ENCODE results near the gene RPS23. TPM values are rescaled to one million over a fixed set of nuclear protein-coding genes. Genes with fewer than 3 reads are reported as not detected.

Gene RPS23
- total and polyA plus RNA-seq, 2 donors from 2014 or later: 1,470 to 2,169 TPM

GRCh38 chr5:82257729-82258128 lies 20.4 kb downstream of the RPS23 start:
- no peak overlapping the region for H3K27ac ChIP-seq (ENCODE audit: low read depth in 2 of 2, low read length in 2 of 2)
- H3K9ac ChIP-seq (ENCODE audit: low read length in 3 of 3): no peak overlapping the region
- intact Hi-C loops (cut with DNase I): no loop called here
- H3K36me3 ChIP-seq (ENCODE audit: control insufficient read depth in 2 of 3, insufficient read depth in 3 of 3, low read length in 3 of 3): peaks cover 0 to 2% (median 0%) of the 10 kb centered on the region in 3 donors
- TF ChIP-seq CTCF (IDR thresholded peaks at IDR 0.05; ENCODE audit: borderline replicate concordance, extremely low read depth, insufficient read depth): no peak
- no peaks in the 10 kb centered on the region for H3K27me3 ChIP-seq (ENCODE audit: control insufficient read depth, insufficient read depth, low read length)
- H3K4me1 ChIP-seq (ENCODE audit: control insufficient read depth in 2 of 3, insufficient read depth in 2 of 3, low read depth in 1 of 3, low read length in 3 of 3): no peaks in the 10 kb centered on the region
- no peak overlapping the region for H3K4me3 ChIP-seq (ENCODE audit: low read length in 3 of 3)
- DNase-seq (no peak), FAIRE-seq (no peak)
- H3K9me3 ChIP-seq (ENCODE audit: control insufficient read depth in 2 of 3, insufficient read depth in 1 of 3, low read length in 3 of 3): no peaks in the 10 kb centered on the region

- intact Hi-C loops (cut with DNase I): no loop called here
Observed at GRCh38 chr5:82257247-82257646, 20.9 kb downstream of the RPS23 start.

DNA sequence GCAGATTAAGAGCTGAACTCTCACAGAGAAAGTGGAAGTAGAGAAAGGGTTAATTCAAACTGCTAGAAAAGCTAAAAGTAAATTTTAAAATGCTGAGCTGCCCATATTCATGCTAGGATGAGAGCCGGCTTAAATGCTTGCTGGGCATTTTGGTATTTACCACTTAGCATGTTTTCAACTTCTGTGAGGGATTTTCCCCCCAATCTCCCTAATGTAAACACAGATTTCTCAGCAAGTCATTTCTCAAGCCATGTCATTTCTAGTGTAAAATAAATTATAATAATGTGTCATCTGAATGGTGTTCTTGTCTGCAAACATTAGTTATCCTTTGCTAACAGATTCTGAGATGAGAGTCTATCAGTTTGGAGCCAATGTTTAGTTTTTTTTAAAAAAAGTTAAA lies 22.3 kb downstream of the RPS23 start:
- no peak overlapping the region for H3K9ac ChIP-seq (ENCODE audit: low read length in 3 of 3)
- no peak overlapping the region for H3K27ac ChIP-seq (ENCODE audit: low read depth in 2 of 2, low read length in 2 of 2)
- FAIRE-seq (no peak), DNase-seq (no peak)
- H3K4me3 ChIP-seq (ENCODE audit: low read length in 3 of 3): no peak overlapping the region
- intact Hi-C loops (cut with DNase I): no loop called here
- H3K36me3 ChIP-seq (ENCODE audit: control insufficient read depth in 2 of 3, insufficient read depth in 3 of 3, low read length in 3 of 3): peaks cover 0 to 2% (median 0%) of the 10 kb centered on the region in 3 donors
- H3K27me3 ChIP-seq (ENCODE audit: control insufficient read depth, insufficient read depth, low read length): no peaks in the 10 kb centered on the region
- no peaks in the 10 kb centered on the region for H3K9me3 ChIP-seq (ENCODE audit: control insufficient read depth in 2 of 3, insufficient read depth in 1 of 3, low read length in 3 of 3)
- no peaks in the 10 kb centered on the region for H3K4me1 ChIP-seq (ENCODE audit: control insufficient read depth in 2 of 3, insufficient read depth in 2 of 3, low read depth in 1 of 3, low read length in 3 of 3)
- no peak for TF ChIP-seq CTCF (IDR thresholded peaks at IDR 0.05; ENCODE audit: borderline replicate concordance, extremely low read depth, insufficient read depth)

More at GRCh38 chr5:82257247-82257646, 20.9 kb downstream of the RPS23 start:
- Histone ChIP-seq H3K9me3 (ENCODE audit: control insufficient read depth in 2 of 3, insufficient read depth in 1 of 3, low read length in 3 of 3) (no peaks in the 10 kb centered on the region), H3K9ac (ENCODE audit: low read length in 3 of 3) (no peak overlapping the region), H3K4me3 (ENCODE audit: low read length in 3 of 3) (no peak overlapping the region), H3K36me3 (ENCODE audit: control insufficient read depth in 2 of 3, insufficient read depth in 3 of 3, low read length in 3 of 3) (peaks cover 0 to 2% (median 0%) of the 10 kb centered on the region in 3 donors), H3K4me1 (ENCODE audit: control insufficient read depth in 2 of 3, insufficient read depth in 2 of 3, low read depth in 1 of 3, low read length in 3 of 3) (no peaks in the 10 kb centered on the region), H3K27me3 (ENCODE audit: control insufficient read depth, insufficient read depth, low read length) (no peaks in the 10 kb centered on the region), H3K27ac (ENCODE audit: low read depth in 2 of 2, low read length in 2 of 2) (no peak overlapping the region)
- FAIRE-seq: no peak
- no peak for TF ChIP-seq CTCF (IDR thresholded peaks at IDR 0.05; ENCODE audit: borderline replicate concordance, extremely low read depth, insufficient read depth)
- DNase-seq: no peak

DNA sequence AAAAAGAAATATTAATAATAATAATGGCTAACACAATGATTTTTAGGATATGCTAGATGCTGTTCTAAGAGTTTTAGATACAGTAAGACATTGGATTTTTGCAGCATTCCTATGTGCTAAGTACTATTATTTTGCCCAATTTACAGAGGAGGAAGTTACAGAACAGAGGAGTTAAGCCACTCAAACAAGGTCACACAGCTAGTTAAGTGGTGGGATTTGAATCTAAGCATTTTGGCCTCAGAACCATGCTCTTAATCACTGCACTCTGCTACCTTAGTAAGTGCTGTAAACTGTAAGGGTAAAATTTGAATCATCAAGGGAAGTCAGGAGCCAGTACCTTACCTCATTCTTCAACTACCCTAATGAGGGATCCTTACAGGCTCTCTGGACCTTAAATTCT lies 25.4 kb downstream of the RPS23 start:
- DNase-seq (no peak), FAIRE-seq (no peak)
- H3K27ac ChIP-seq (ENCODE audit: low read depth in 2 of 2, low read length in 2 of 2): no peak overlapping the region
- H3K4me3 ChIP-seq (ENCODE audit: low read length in 3 of 3): no peak overlapping the region
- no peak overlapping the region for H3K9ac ChIP-seq (ENCODE audit: low read length in 3 of 3)
- intact Hi-C loops (cut with DNase I): no loop called here
- peaks cover 0 to 2% (median 0%) of the 10 kb centered on the region in 3 donors for H3K36me3 ChIP-seq (ENCODE audit: control insufficient read depth in 2 of 3, insufficient read depth in 3 of 3, low read length in 3 of 3)
- no peaks in the 10 kb centered on the region for H3K9me3 ChIP-seq (ENCODE audit: control insufficient read depth in 2 of 3, insufficient read depth in 1 of 3, low read length in 3 of 3)
- TF ChIP-seq CTCF (IDR thresholded peaks at IDR 0.05; ENCODE audit: borderline replicate concordance, extremely low read depth, insufficient read depth): no peak
- H3K4me1 ChIP-seq (ENCODE audit: control insufficient read depth in 2 of 3, insufficient read depth in 2 of 3, low read depth in 1 of 3, low read length in 3 of 3): no peaks in the 10 kb centered on the region
- H3K27me3 ChIP-seq (ENCODE audit: control insufficient read depth, insufficient read depth, low read length): no peaks in the 10 kb centered on the region

All from kidney (tissue), 14 donors.